Tibial nerve (tissue), 3 donors: Measurements from ENCODE around the gene CDH18.

Experiments used
- CTCF ChIP-seq, 5 experiments: fragments of 200-600 bp in 3 of 5; fragments of 450-650 bp in 2 of 5; sonication (generic) in 3 of 5; IDR thresholded peaks; one replicate each; pipeline ENCODE4 v1.5.1; 2016 to 2019; ENCODE audit warnings: antibody characterized with exemption in 5 of 5, mild to moderate bottlenecking in 3 of 5, moderate library complexity in 2 of 5
- POLR2A ChIP-seq, 2 donors: fragments of 450-650 bp; IDR thresholded peaks; one replicate each; pipeline ENCODE4 v1.6.1; 2017; ENCODE audit warnings: antibody characterized with exemption in 2 of 2, mild to moderate bottlenecking in 2 of 2, moderate library complexity in 2 of 2

DNA sequence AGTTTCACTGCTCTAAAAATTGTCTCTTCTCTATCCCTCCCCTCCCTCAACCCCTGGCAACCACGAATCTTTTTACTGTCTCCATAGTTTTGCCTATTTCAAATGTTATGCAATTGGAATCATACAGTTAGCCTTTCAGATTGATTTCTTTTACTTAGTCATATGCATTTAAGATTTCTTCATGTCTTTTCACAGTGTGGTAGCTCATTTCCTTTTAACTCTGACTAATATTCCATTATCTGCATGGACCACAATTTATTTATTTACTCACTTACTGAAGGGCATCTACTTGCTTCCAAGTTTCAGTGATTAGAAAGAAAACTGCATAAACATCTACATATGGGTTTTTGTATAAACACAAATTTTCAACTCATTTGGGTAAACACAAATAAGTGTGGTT, 372.3 kb downstream of the CDH18 start:
- TF ChIP-seq CTCF (IDR thresholded peaks at IDR 0.05) (no peak), POLR2A (IDR thresholded peaks at IDR 0.05) (no peak)
